ENCODE results near the gene EIF5A.
"Not testable (repeated sequence)": the region's sequence is repeated elsewhere in the genome, so short reads cannot be mapped to it uniquely, and the experiment has no call there.

EIF5A gene

GRCh38 chr17:7332600-7333069 lies 25.2 kb downstream of the EIF5A start:
- DNase-seq, result not testable (repeated sequence)

GRCh38 chr17:7334938-7335538 lies 27.6 kb downstream of the EIF5A start:
- DNase-seq, result no peak

GRCh38 chr17:7335765-7336164 lies 28.3 kb downstream of the EIF5A start:
- DNase-seq, result not testable (repeated sequence)

GRCh38 chr17:7336240-7337175 lies 29.1 kb downstream of the EIF5A start, which contains the start of gene ACAP1:
ACAP1 (plus strand) TSS chr17:7336529; CDS start chr17:7336735, 206 bp downstream.
- no peak for DNase-seq

GRCh38 chr17:7337600-7337999 lies 30.2 kb downstream of the EIF5A start:
- not testable (repeated sequence) for DNase-seq

GRCh38 chr17:7340179-7340578 lies 32.8 kb downstream of the EIF5A start:
- no peak for DNase-seq

GRCh38 chr17:7341842-7342241 lies 34.4 kb downstream of the EIF5A start:
- no peak for DNase-seq

GRCh38 chr17:7343250-7343649 lies 35.8 kb downstream of the EIF5A start:
- no peak for DNase-seq

- DNase-seq, result no peak
These were observed 39.6 kb downstream of the EIF5A start for GRCh38 chr17:7346761-7347614.

- DNase-seq, result no peak
These were observed 40.4 kb downstream of the EIF5A start for GRCh38 chr17:7347630-7348477.

- peak; percentile 17 for DNase-seq
These were observed 41.2 kb downstream of the EIF5A start for GRCh38 chr17:7348478-7349242.

- peak; percentile 74 for DNase-seq
These were observed 44.5 kb downstream of the EIF5A start, which contains the start of gene KCTD11 for GRCh38 chr17:7351665-7352502. KCTD11 (plus strand) TSS chr17:7352162.

- no peak for DNase-seq
These were observed 45.1 kb downstream of the EIF5A start for GRCh38 chr17:7352503-7352889.

- no peak for DNase-seq
These were observed 45.6 kb downstream of the EIF5A start for GRCh38 chr17:7352910-7353635.

GRCh38 chr17:7354262-7354843 lies 46.9 kb downstream of the EIF5A start:
- peak; percentile 28 for DNase-seq

- DNase-seq, result no peak
These were observed 47.6 kb downstream of the EIF5A start, which contains the start of gene TMEM95 for GRCh38 chr17:7355053-7355452. TMEM95 (plus strand) TSS chr17:7355156; CDS start chr17:7355205, 49 bp downstream.

- no peak for DNase-seq
These were observed 48.1 kb downstream of the EIF5A start for GRCh38 chr17:7355573-7355972.

GRCh38 chr17:7356072-7356549 lies 48.7 kb downstream of the EIF5A start:
- peak; percentile 83 for DNase-seq

GRCh38 chr17:7356756-7357155 lies 49.3 kb downstream of the EIF5A start:
- no peak for DNase-seq
